Measurements from ENCODE around the gene RHOH. TPM values are rescaled to one million over a fixed set of nuclear protein-coding genes. Genes with fewer than 3 reads are reported as not detected.
A peak's percentile ranks its signal among the peaks of the same experiment; 100 is the strongest.

Gene RHOH
- total and polyA plus RNA-seq, 10 of the 15 experiments (the other 5 are each of a cell fraction or from before 2014, with no cell fraction given): 46.5 to 120 (median 57.9) TPM

- TF ChIP-seq POLR2AphosphoS2 (IDR thresholded peaks at IDR 0.05; ENCODE audit: low read depth, low read length) (no peak), CTCF (IDR thresholded peaks at IDR 0.05 in 2 of 3, conservative IDR thresholded peaks at IDR 0.05 in 1 of 3; ENCODE audit: control insufficient read depth in 2 of 3, extremely low read depth in 1 of 3, insufficient read depth in 1 of 3, low read depth in 3 of 3, low read length in 3 of 3) (no peak)
These were observed 19.2 kb upstream of the RHOH start (continued) for GRCh38 chr4:40177591-40177990.

GRCh38 chr4:40178672-40179071 lies 18.2 kb upstream of the RHOH start:
- DNase-seq (ENCODE audit: low read depth, low spot score) (no peak), FAIRE-seq (no peak), ATAC-seq (no peak)
- H3K79me2 ChIP-seq (ENCODE audit: control insufficient read depth, insufficient read depth, low read length): no peaks in the 10 kb centered on the region
- RAD21 ChIA-PET (ENCODE audit: unreplicated experiment): interaction anchor here (0.8 to 1.6 kb wide), 4 partner anchors 9 to 27 kb away, joined by 3 to 4 read pairs (median 4); no protein-coding TSS in a partner anchor
- H3K4me1 ChIP-seq (ENCODE audit: control insufficient read depth, insufficient read depth, low read length): peaks cover 22% of the 10 kb centered on the region
- SMC1A ChIA-PET (ENCODE audit: uncharacterized antibody, unreplicated experiment): interaction anchor here (0.9 kb wide), 1 partner anchor 8 kb away, joined by 3 read pairs; no protein-coding TSS in a partner anchor
- no peaks in the 10 kb centered on the region for H4K20me1 ChIP-seq (ENCODE audit: control insufficient read depth, insufficient read depth)
- intact Hi-C loops (cut with micrococcal nuclease; ENCODE audit: unreplicated experiment) (no loop called here), in situ Hi-C loops (cut with MboI) (loop anchor here (25.0 kb wide), 1 partner anchor 1366 kb away; the partner anchor contains the start of gene TLR1)
- H3K27ac ChIP-seq (ENCODE audit: control insufficient read depth, insufficient read depth): no peak overlapping the region
- 58% methylated on average over 5 of the region's 5 CpGs for WGBS (ENCODE audit: insufficient coverage, insufficient replicate concordance, low lambda C conversion rate, missing lambda C conversion rate)
- H3K27me3 ChIP-seq (replicated peaks in 1 of 2; ENCODE audit: control insufficient read depth in 2 of 2, insufficient read depth in 2 of 2, low read length in 1 of 2): no peaks in the 10 kb centered on the region
- POLR2A ChIA-PET: interaction anchor here (0.6 to 1.3 kb wide), 2 partner anchors 8 to 30 kb away, joined by 3 to 4 read pairs; no protein-coding TSS in a partner anchor
- BruUV-seq (replicated peaks): no TSS peak
- peak overlapping the region; percentile 71 for H2AFZ ChIP-seq (ENCODE audit: control insufficient read depth, low read depth, low read length)
- peak overlapping the region; percentile 20; the same call in 1 of the 2 replicates for H3K4me2 ChIP-seq (ENCODE audit: control insufficient read depth, insufficient read depth)
- H3K36me3 ChIP-seq (ENCODE audit: control insufficient read depth in 2 of 2, insufficient read depth in 2 of 2, low read length in 1 of 2): no peaks in the 10 kb centered on the region
- CTCF ChIA-PET: interaction anchor here (0.9 kb wide), 1 partner anchor 131 kb away, joined by 3 read pairs; no protein-coding TSS in a partner anchor
- H3K9me3 ChIP-seq (replicated peaks; ENCODE audit: control insufficient read depth, insufficient read depth, low read length): no peaks in the 10 kb centered on the region
- no peak overlapping the region for H3K4me3 ChIP-seq
- no peak overlapping the region for H3K9ac ChIP-seq (ENCODE audit: control insufficient read depth, insufficient read depth, low read length)
- TF ChIP-seq ZBED1 (IDR thresholded peaks at IDR 0.05; ENCODE audit: borderline replicate concordance) (no peak), EED (IDR thresholded peaks at IDR 0.05; ENCODE audit: low read depth) (0 out of 2 replicates have a peak, but pooled peaks have one; percentile 21), ZNF687 (IDR thresholded peaks at IDR 0.05) (no peak), TCF3 (IDR thresholded peaks at IDR 0.05; ENCODE audit: borderline replicate concordance, insufficient read depth, low read depth, low read length) (peak; percentile 19; the same call in 1 of the 2 replicates)

Data from GM12878 (cell line).